GM03348 (cell line): ENCODE data around the gene PFN2.

Experiments
- DNase-seq: peaks from one replicate; pipeline ENCODE4 v3.0.0; 2012; ENCODE audit warnings: low spot score

The PFN2 gene

DNA sequence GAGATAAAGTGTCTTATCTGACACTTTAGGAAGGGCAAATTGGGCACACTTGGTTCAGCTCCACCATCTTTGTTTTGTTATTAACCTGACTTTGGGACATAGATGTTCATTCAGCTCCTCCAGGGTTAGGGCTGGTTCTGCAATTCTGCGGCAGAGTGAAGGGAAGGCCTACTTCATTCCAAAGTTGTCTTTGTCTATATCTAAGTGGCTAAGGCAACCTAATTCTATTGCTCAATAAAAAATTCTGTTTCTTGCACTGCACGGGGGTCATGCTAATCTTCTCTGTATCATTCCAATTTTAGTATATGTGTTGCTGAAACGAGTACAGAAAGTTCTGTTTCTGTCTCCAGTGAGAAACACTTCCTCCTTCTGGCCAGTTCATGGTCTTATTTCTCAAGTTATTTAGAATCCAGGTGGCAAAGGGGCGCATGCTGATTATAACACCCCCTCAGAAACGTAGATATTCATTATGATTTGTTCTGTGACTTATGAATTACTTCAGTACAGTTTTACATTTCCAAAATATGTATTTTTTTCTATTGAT is 53.5 kb downstream of the PFN2 start:
- DNase-seq = no peak
